HepG2 (cell line): Measurements from ENCODE around the gene SNAP29. TPM values are rescaled to one million over a fixed set of nuclear protein-coding genes. Genes with fewer than 3 reads are reported as not detected.

Experiments
- GABPA ChIP-seq, 2 experiments: IDR thresholded peaks; 2 replicates each; pipeline ENCODE4 v1.6.1; 2011 to 2016; ENCODE audit warnings: low read depth in 2 of 2, low read length in 1 of 2, missing biosample characterization in 1 of 2, missing genetic modification characterization in 1 of 2
- ISX ChIP-seq: sonication (generic); formaldehyde crosslinking; conservative IDR thresholded peaks from 2 replicates; pipeline ENCODE4 v1.5.0; 2020; ENCODE audit warnings: missing genetic modification reagents
- NBN ChIP-seq: fragments of 450-650 bp; conservative IDR thresholded peaks from 2 replicates; pipeline ENCODE4 v1.6.1; 2017
- NONO ChIP-seq, 2 experiments: fragments of 450-650 bp in 1 of 2; sonication (generic) in 1 of 2; formaldehyde crosslinking in 1 of 2; IDR thresholded peaks in 1 of 2; conservative IDR thresholded peaks in 1 of 2; 2 replicates each; pipeline versions ENCODE4 v1.6.1 to v1.8.0; 2017 to 2022; ENCODE audit warnings: mild to moderate bottlenecking in 1 of 2, missing genetic modification reagents in 1 of 2, moderate library complexity in 1 of 2
- PHF5A ChIP-seq: IDR thresholded peaks from one replicate; pipeline ENCODE4 v1.6.1; 2018; ENCODE audit warnings: low read depth, missing genetic modification reagents; ENCODE audit not compliant: unreplicated experiment
- SOX6 ChIP-seq, 2 experiments: fragments of 450-650 bp in 1 of 2; sonication (generic) in 1 of 2; formaldehyde crosslinking in 1 of 2; IDR thresholded peaks; 2 replicates each; pipeline versions ENCODE4 v1.4.0 to v1.6.1; 2017 to 2020; ENCODE audit warnings: antibody characterized with exemption in 1 of 2, mild to moderate bottlenecking in 1 of 2, missing genetic modification reagents in 1 of 2
- SRF ChIP-seq: IDR thresholded peaks from 2 replicates; pipeline ENCODE4 v1.6.1; 2011; ENCODE audit warnings: mild to moderate bottlenecking, low read depth, low read length, moderate library complexity
- ZFP37 ChIP-seq: sonication (generic); formaldehyde crosslinking; IDR thresholded peaks from 2 replicates; pipeline ENCODE4 v1.4.0; 2020; ENCODE audit warnings: missing genetic modification reagents, borderline replicate concordance
- ZNF205 ChIP-seq: IDR thresholded peaks from 2 replicates; pipeline ENCODE4 v1.6.1; 2018; ENCODE audit warnings: missing biosample characterization, missing genetic modification reagents
- ZNF292 ChIP-seq: sonication (generic); formaldehyde crosslinking; IDR thresholded peaks from 2 replicates; pipeline ENCODE4 v1.8.1; 2022; ENCODE audit warnings: mild to moderate bottlenecking, low read depth, missing genetic modification reagents, borderline replicate concordance
- ZNF296 ChIP-seq: sonication (generic); formaldehyde crosslinking; conservative IDR thresholded peaks from 2 replicates; pipeline ENCODE4 v1.5.0; 2020; ENCODE audit warnings: mild to moderate bottlenecking, missing genetic modification reagents
- ZNF3 ChIP-seq: IDR thresholded peaks from 2 replicates; pipeline ENCODE4 v1.7.0; 2017; ENCODE audit warnings: inconsistent platforms
- ZNF629 ChIP-seq: sonication (generic); formaldehyde crosslinking; conservative IDR thresholded peaks from 2 replicates; pipeline ENCODE4 v1.5.0; 2020; ENCODE audit warnings: missing genetic modification reagents
- ZNF720 ChIP-seq: sonication (generic); formaldehyde crosslinking; IDR thresholded peaks from 2 replicates; pipeline ENCODE4 v1.4.0; 2020; ENCODE audit warnings: missing genetic modification reagents
- polyA plus RNA-seq, 8 experiments: library from polyadenylated mRNA; depleted of rRNA in 3 of 8; stranded (reverse) in 7 of 8; unstranded in 1 of 8; fragments of >200 nt; fragmentation: Illumina TruSeq in 4 of 8; extraction: Trizol in 4 of 8; gene quantifications; 2 replicates each; pipeline versions ENCODE4 v1.2.1 to v1.2.3, GENCODE V29; 2011 to 2016; ENCODE audit warnings: low read depth in 4 of 8, missing spikeins in 1 of 8, mixed read lengths in 1 of 8; ENCODE audit not compliant: insufficient read depth in 1 of 8
- total RNA-seq, 5 experiments: library from RNA; depleted of rRNA; stranded (reverse); fragments of >200 nt; fragmentation: Illumina TruSeq; extraction: Trizol; gene quantifications; 2 replicates each; pipeline ENCODE4 v1.2.3, GENCODE V29; 2016; ENCODE audit warnings: low read depth in 1 of 5
- TF ChIP-seq, protein P1 (sequence below): sonication (generic); formaldehyde crosslinking; IDR thresholded peaks from 2 replicates; pipeline ENCODE4 v1.8.0; 2022; ENCODE audit warnings: mild to moderate bottlenecking, missing genetic modification reagents, borderline replicate concordance
- TF ChIP-seq, protein P2 (sequence below): IDR thresholded peaks from 2 replicates; pipeline ENCODE4 v1.6.1; 2012; ENCODE audit warnings: inconsistent platforms
- TF ChIP-seq, protein P3 (sequence below): sonication (generic); formaldehyde crosslinking; IDR thresholded peaks from 2 replicates; pipeline ENCODE4 v1.4.0; 2020; ENCODE audit warnings: missing genetic modification reagents, mild to moderate bottlenecking, borderline replicate concordance
- TF ChIP-seq, protein P4 (sequence below): sonication (generic); formaldehyde crosslinking; IDR thresholded peaks from 2 replicates; pipeline ENCODE4 v1.8.1; 2022; ENCODE audit warnings: mild to moderate bottlenecking, missing genetic modification reagents
- TF ChIP-seq, protein P5 (sequence below): sonication (generic); formaldehyde crosslinking; conservative IDR thresholded peaks from 2 replicates; pipeline ENCODE4 v1.4.0; 2020; ENCODE audit warnings: mild to moderate bottlenecking, missing genetic modification reagents, moderate library complexity

Gene SNAP29
- total and polyA plus RNA-seq, 2 of the 13 experiments (the other 11 are each of a cell fraction or from before 2014, with no cell fraction given) = 12.3 to 30.7 TPM

DNA sequence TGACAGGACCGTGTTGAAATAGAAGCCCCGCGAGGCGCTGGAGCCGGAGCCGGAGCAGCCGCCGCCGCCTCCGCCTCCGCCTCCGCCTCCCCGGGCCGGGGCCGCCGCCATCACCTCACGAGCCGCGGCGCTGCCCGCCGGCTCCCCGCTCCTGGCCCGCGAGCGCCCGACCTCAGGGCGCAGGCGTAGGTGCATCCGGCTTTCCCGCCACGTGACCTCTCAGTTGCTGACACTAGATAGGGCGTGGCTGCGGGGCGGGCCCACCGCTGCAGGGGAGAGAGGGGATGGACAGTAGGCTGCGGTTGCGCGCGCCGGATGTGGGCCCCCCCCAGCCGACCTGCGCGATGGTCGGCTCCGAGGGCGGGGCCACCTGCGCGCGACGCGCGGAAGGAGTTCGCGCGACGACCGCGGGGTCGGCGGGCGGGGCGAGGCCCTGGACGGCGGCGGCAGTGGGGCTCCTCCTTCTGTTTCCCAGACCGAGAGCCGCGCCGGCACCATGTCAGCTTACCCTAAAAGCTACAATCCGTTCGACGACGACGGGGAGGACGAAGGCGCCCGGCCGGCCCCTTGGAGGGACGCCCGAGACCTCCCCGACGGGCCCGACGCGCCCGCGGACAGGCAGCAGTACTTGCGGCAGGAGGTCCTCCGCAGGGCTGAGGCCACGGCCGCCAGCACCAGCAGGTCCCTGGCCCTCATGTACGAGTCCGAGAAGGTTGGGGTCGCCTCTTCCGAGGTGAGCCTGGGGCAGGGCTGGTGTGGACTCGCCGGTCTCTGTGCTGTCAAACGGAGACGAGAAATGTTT, at the start of gene SNAP29, which contains the start of gene PI4KA (continued):
- TF ChIP-seq ZNF205 = peak; percentile 39; the same call in 1 of the 2 replicates
- TF ChIP-seq, protein P1, sequence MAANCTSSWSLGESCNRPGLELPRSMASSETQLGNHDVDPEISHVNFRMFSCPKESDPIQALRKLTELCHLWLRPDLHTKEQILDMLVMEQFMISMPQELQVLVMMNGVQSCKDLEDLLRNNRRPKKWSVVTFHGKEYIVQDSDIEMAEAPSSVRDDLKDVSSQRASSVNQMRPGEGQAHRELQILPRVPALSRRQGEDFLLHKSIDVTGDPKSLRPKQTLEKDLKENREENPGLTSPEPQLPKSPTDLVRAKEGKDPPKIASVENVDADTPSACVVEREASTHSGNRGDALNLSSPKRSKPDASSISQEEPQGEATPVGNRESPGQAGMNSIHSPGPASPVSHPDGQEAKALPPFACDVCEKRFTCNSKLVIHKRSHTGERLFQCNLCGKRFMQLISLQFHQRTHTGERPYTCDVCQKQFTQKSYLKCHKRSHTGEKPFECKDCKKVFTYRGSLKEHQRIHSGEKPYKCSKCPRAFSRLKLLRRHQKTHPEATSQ (CRISPR knock-in tag) = no peak
- no peak for TF ChIP-seq ZNF629 (CRISPR knock-in tag)
- TF ChIP-seq ZFP37 (CRISPR knock-in tag) = no peak
- TF ChIP-seq PHF5A (CRISPR knock-in tag) = peak; percentile 36
- no peak for TF ChIP-seq ZNF296 (CRISPR knock-in tag)
- TF ChIP-seq GABPA (IDR thresholded peaks at IDR 0.05; ENCODE audit: low read depth, low read length) = peak; percentile 51; the same call in 1 of the 2 replicates
- peak; percentile 49 for TF ChIP-seq GABPA (CRISPR knock-in tag; IDR thresholded peaks at IDR 0.05; ENCODE audit: low read depth)
- TF ChIP-seq SOX6 (IDR thresholded peaks at IDR 0.05) = no peak
- no peak for TF ChIP-seq SOX6 (CRISPR knock-in tag; IDR thresholded peaks at IDR 0.05)
- 0 out of 2 replicates have a peak, but pooled peaks have one; percentile 12 for TF ChIP-seq ZNF3 (CRISPR knock-in tag)
- TF ChIP-seq, protein P2, sequence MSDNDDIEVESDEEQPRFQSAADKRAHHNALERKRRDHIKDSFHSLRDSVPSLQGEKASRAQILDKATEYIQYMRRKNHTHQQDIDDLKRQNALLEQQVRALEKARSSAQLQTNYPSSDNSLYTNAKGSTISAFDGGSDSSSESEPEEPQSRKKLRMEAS = peak; percentile 94
- TF ChIP-seq, protein P3, sequence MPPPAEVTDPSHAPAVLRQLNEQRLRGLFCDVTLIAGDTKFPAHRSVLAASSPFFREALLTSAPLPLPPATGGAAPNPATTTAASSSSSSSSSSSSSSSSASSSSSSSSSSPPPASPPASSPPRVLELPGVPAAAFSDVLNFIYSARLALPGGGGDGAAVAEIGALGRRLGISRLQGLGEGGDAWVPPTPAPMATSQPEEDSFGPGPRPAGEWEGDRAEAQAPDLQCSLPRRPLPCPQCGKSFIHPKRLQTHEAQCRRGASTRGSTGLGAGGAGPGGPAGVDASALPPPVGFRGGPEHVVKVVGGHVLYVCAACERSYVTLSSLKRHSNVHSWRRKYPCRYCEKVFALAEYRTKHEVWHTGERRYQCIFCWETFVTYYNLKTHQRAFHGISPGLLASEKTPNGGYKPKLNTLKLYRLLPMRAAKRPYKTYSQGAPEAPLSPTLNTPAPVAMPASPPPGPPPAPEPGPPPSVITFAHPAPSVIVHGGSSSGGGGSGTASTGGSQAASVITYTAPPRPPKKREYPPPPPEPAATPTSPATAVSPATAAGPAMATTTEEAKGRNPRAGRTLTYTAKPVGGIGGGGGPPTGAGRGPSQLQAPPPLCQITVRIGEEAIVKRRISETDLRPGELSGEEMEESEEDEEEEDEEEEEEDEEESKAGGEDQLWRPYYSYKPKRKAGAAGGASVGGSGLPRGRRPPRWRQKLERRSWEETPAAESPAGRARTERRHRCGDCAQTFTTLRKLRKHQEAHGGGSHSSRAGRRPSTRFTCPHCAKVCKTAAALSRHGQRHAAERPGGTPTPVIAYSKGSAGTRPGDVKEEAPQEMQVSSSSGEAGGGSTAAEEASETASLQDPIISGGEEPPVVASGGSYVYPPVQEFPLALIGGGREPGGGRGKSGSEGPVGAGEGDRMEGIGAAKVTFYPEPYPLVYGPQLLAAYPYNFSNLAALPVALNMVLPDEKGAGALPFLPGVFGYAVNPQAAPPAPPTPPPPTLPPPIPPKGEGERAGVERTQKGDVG (CRISPR knock-in tag) = no peak
- no peak for TF ChIP-seq SRF
- TF ChIP-seq, protein P4, sequence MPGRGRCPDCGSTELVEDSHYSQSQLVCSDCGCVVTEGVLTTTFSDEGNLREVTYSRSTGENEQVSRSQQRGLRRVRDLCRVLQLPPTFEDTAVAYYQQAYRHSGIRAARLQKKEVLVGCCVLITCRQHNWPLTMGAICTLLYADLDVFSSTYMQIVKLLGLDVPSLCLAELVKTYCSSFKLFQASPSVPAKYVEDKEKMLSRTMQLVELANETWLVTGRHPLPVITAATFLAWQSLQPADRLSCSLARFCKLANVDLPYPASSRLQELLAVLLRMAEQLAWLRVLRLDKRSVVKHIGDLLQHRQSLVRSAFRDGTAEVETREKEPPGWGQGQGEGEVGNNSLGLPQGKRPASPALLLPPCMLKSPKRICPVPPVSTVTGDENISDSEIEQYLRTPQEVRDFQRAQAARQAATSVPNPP = no peak; the same call in 1 of the 2 replicates
- TF ChIP-seq NBN = no peak
- TF ChIP-seq ZNF292 (CRISPR knock-in tag) = no peak
- TF ChIP-seq NONO (IDR thresholded peaks at IDR 0.05) = no peak
- TF ChIP-seq NONO (CRISPR knock-in tag; conservative IDR thresholded peaks at IDR 0.05) = peak; percentile 91
- no peak for TF ChIP-seq ISX (CRISPR knock-in tag)
- no peak for TF ChIP-seq ZNF720 (CRISPR knock-in tag)
- TF ChIP-seq, protein P5, sequence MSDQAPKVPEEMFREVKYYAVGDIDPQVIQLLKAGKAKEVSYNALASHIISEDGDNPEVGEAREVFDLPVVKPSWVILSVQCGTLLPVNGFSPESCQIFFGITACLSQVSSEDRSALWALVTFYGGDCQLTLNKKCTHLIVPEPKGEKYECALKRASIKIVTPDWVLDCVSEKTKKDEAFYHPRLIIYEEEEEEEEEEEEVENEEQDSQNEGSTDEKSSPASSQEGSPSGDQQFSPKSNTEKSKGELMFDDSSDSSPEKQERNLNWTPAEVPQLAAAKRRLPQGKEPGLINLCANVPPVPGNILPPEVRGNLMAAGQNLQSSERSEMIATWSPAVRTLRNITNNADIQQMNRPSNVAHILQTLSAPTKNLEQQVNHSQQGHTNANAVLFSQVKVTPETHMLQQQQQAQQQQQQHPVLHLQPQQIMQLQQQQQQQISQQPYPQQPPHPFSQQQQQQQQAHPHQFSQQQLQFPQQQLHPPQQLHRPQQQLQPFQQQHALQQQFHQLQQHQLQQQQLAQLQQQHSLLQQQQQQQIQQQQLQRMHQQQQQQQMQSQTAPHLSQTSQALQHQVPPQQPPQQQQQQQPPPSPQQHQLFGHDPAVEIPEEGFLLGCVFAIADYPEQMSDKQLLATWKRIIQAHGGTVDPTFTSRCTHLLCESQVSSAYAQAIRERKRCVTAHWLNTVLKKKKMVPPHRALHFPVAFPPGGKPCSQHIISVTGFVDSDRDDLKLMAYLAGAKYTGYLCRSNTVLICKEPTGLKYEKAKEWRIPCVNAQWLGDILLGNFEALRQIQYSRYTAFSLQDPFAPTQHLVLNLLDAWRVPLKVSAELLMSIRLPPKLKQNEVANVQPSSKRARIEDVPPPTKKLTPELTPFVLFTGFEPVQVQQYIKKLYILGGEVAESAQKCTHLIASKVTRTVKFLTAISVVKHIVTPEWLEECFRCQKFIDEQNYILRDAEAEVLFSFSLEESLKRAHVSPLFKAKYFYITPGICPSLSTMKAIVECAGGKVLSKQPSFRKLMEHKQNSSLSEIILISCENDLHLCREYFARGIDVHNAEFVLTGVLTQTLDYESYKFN (CRISPR knock-in tag) = peak; percentile 53
